ENCODE results near the gene AKAIN1.

DNA sequence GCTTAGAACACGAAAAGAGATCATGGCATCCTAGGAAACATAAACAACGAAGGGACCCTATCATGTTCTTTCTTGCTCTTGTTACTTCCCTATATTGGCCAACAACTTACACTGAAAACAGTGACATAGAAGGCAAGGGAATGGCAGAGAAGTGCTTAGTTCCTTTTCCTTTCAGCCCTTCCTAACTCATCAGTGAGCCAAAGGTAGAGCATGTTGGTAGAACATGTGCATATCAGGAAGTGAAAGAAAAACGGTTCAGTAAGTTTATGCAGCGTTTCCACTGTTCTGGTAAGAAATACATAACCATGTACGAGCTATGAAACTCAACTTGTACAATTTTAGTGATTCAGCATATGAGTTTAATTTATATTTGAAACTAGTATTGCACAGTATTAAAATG is 21.7 kb downstream of the AKAIN1 start:
- TF ChIP-seq POLR2A (IDR thresholded peaks at IDR 0.05) (no peak), CTCF (IDR thresholded peaks at IDR 0.05) (no peak)

All from adrenal gland (tissue), 5 donors.